ENCODE results near the gene GGTA1.

The GGTA1 gene

GRCh38 chr9:121541256-121541655 is 41.6 kb upstream of the GGTA1 start:
- no peak overlapping the region for H3K27ac Mint-ChIP-seq
- peaks cover 5% of the 10 kb centered on the region for H3K4me1 Mint-ChIP-seq
- H3K4me3 Mint-ChIP-seq: no peak overlapping the region
- no peaks in the 10 kb centered on the region for H3K36me3 Mint-ChIP-seq (ENCODE audit: low read depth)
- peaks cover 9% of the 10 kb centered on the region for H3K27me3 Mint-ChIP-seq (ENCODE audit: low read depth)
- no peak for TF ChIP-seq CTCF (IDR thresholded peaks at IDR 0.05; ENCODE audit: unreplicated experiment in 3 of 3)
- H3K9me3 Mint-ChIP-seq: no peaks in the 10 kb centered on the region

- Mint-ChIP-seq H3K27ac (no peak overlapping the region), H3K36me3 (ENCODE audit: low read depth) (no peaks in the 10 kb centered on the region), H3K27me3 (ENCODE audit: low read depth) (peaks cover 9% of the 10 kb centered on the region), H3K4me3 (no peak overlapping the region), H3K4me1 (peaks cover 6% of the 10 kb centered on the region), H3K9me3 (no peaks in the 10 kb centered on the region)
- no peak for TF ChIP-seq CTCF (IDR thresholded peaks at IDR 0.05; ENCODE audit: unreplicated experiment in 3 of 3)
Measured at GRCh38 chr9:121538221-121538620, 38.6 kb upstream of the GGTA1 start.

GRCh38 chr9:121537283-121537682 is 37.6 kb upstream of the GGTA1 start:
- Mint-ChIP-seq H3K27me3 (ENCODE audit: low read depth) (peaks cover 9% of the 10 kb centered on the region), H3K9me3 (no peaks in the 10 kb centered on the region), H3K27ac (peak overlapping the region in 2 of 3 experiments; percentile 35 to 65), H3K4me3 (no peak overlapping the region), H3K36me3 (ENCODE audit: low read depth) (no peaks in the 10 kb centered on the region), H3K4me1 (peaks cover 10% of the 10 kb centered on the region)
- no peak for TF ChIP-seq CTCF (IDR thresholded peaks at IDR 0.05; ENCODE audit: unreplicated experiment in 3 of 3)

GRCh38 chr9:121532881-121533280 is 33.2 kb upstream of the GGTA1 start:
- no peaks in the 10 kb centered on the region for H3K27me3 Mint-ChIP-seq (ENCODE audit: low read depth)
- no peak overlapping the region for H3K4me3 Mint-ChIP-seq
- H3K4me1 Mint-ChIP-seq: peaks cover 21% of the 10 kb centered on the region
- H3K27ac Mint-ChIP-seq: no peak overlapping the region
- H3K36me3 Mint-ChIP-seq (ENCODE audit: low read depth): no peaks in the 10 kb centered on the region
- TF ChIP-seq CTCF (IDR thresholded peaks at IDR 0.05; ENCODE audit: unreplicated experiment in 3 of 3): no peak
- H3K9me3 Mint-ChIP-seq: no peaks in the 10 kb centered on the region

GRCh38 chr9:121529237-121529987 is 29.8 kb upstream of the GGTA1 start:
- Mint-ChIP-seq H3K27me3 (ENCODE audit: low read depth) (peaks cover 3% of the 10 kb centered on the region), H3K36me3 (ENCODE audit: low read depth) (no peaks in the 10 kb centered on the region), H3K4me3 (no peak overlapping the region), H3K27ac (peak overlapping the region; percentile 50 to 84 (median 82)), H3K4me1 (peaks cover 21% of the 10 kb centered on the region), H3K9me3 (peaks cover 2% of the 10 kb centered on the region)
- TF ChIP-seq CTCF (IDR thresholded peaks at IDR 0.05; ENCODE audit: unreplicated experiment in 3 of 3): no peak

GRCh38 chr9:121528642-121529041 is 29.0 kb upstream of the GGTA1 start:
- no peaks in the 10 kb centered on the region for H3K36me3 Mint-ChIP-seq (ENCODE audit: low read depth)
- H3K27me3 Mint-ChIP-seq (ENCODE audit: low read depth): peaks cover 3% of the 10 kb centered on the region
- H3K4me3 Mint-ChIP-seq: no peak overlapping the region
- peak overlapping the region in 1 of 3 experiments; percentile 82 for H3K27ac Mint-ChIP-seq
- H3K9me3 Mint-ChIP-seq: peaks cover 2% of the 10 kb centered on the region
- no peak for TF ChIP-seq CTCF (IDR thresholded peaks at IDR 0.05; ENCODE audit: unreplicated experiment in 3 of 3)
- peaks cover 21% of the 10 kb centered on the region for H3K4me1 Mint-ChIP-seq
